NOMO-1 (cell line): Measurements from ENCODE around the gene KPNB1.

ENCODE experiments used
- DNase-seq, 2 experiments: peaks; one replicate each; lab custom pipeline; 2025; ENCODE audit not compliant: unreplicated experiment in 2 of 2; lab: John Stamatoyannopoulos, UW

KPNB1 gene

GRCh38 chr17:47711366-47712099 is 61.8 kb downstream of the KPNB1 start:
- DNase-seq: no peak

DNA sequence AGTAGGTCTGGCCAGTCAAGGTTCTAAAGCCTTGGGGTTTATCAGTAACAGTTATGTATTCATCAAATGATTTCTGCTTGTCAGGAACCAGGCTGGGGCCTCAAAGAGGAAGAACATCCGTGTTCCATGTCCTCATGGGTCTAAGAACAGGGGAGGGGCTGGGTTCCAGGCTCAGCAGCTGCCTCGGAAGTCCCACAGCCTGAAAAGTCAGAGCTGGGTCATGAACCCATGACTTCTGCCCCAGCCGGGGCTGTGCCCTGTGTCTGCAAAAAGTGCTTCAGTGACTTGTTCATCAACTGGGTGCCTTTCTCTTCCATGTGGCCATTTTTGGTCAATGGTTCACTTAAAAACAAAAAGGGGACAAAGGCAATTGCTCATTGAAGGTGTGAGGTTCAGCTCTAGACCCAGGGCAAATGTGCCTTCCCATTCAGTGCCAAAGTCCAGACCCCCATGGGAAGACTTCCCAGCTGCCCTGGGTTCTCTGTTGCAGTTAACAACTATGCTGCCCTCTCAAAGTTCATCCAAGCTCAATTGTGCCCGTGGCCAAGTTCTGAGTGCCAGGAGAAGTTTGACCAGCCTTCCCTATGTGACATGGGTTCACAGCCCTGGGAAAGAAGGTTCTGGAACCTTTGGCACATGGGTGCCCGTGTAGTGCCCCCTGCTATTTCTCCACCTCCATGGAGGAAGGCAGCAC is 62.8 kb downstream of the KPNB1 start:
- peak in 1 of 2 experiments; percentile 12 for DNase-seq

DNA sequence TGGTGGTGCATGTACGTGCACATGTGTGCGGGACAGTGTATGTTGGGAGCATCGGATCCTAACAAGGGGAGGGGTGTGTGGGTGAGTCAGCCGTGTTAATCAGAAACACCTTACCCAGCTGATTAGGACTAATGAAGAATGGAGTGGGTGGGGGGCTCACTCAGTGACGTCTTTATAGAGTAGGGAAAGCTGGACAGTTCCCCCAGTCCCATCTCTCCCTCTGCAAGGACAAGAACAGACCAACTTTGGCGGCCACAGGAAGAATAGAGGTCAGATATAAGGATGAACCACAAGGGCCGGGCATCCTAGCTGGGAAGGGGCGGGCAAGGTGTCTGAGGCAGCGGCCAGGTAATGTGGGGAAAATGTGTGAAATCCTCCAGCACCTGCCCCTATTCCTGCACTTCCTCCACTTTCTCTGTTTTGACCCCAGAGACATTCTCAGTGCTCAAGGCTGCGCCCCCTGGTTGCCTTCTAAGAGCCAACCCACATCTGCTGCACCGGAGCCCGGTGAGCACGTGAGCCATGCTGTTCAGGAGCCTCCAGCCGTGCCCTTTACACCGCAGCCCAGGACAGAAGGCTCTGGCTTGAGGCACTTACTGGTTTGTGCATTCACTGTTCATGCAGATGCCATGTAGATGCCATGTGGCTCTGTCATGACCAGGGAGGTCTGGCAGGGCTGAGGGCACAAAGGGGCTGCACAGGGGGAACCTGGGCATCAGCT is 64.4 kb downstream of the KPNB1 start:
- no peak for DNase-seq

GRCh38 chr17:47714773-47715396 is 65.2 kb downstream of the KPNB1 start:
- no peak for DNase-seq

DNA sequence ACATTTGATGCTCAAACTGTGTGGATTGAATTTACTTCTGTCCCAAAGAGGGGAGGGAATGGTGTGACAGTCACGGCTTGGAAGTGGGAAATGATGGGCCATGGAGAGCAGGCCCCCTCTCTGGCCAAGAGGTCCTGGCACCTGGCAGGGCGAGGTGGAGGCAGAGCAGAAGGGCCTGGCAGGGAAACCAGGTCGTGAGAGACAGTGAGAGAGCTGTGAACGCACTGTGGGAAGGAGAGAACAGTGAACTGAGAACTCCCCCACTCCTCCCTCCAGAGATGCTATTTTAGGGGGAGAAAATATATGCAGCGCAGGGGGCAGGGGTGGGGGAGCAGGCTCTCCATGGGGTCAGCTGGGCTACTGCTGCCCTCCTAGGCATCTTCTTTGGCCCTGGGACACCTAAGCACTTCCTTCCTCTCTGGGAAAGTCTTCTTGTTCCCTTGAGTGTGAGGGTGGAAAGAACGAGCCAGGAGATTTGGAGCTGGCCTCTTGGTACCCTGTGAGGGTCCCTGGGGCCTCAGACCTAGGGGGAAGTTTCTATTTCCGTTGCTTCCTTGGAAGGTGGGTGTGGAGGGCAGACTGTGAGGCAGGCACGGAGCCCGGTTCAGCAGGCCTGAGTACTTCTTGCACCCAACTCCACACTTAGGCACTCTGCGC is 66.1 kb downstream of the KPNB1 start:
- no peak for DNase-seq

GRCh38 chr17:47716375-47716774 is 66.7 kb downstream of the KPNB1 start:
- no peak for DNase-seq

GRCh38 chr17:47717261-47717697 is 67.6 kb downstream of the KPNB1 start:
- DNase-seq: peak in 1 of 2 experiments; percentile 11

GRCh38 chr17:47717979-47718621 is 68.4 kb downstream of the KPNB1 start:
- no peak for DNase-seq

GRCh38 chr17:47718634-47719405 is 69.1 kb downstream of the KPNB1 start:
- DNase-seq: no peak

DNA sequence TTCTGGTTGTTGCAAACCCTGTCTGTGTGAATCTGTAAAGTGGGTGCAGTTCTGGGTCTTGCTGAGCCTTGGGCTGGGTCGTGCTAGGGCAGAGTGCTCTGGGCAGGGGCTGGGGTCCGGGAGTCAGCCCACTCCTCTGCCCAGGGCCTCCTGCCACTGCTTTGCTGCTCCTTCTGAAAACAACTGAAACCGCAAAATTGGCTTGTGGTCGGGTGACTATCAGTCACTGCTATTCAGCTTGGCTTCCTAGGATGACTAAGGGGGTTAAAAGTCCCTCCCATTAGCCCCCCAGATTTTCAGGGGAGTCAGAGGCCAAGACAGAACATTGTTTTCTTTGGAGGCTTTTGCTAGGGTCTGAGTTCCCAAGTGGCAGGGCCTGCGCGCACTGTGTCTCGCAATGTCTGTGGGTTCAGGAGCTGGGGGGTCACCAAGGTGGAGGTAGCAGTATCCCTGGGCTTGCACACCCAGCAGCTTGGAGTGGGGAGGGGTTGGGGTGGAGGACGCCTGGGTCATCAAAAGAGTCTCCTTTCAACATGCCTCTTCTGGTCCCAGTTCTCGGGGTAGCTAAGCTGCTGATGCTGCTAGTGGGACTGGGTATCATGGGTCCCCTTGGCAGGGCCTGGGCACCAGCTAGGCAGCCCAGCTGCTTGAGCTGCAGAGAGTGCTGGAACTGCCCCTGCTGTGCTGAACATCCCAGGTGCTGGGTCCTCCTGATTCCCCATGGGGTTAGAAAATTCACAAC is 69.9 kb downstream of the KPNB1 start:
- DNase-seq: peak; percentile 56 to 75

- DNase-seq: no peak
Measured at GRCh38 chr17:47720196-47720595, 70.5 kb downstream of the KPNB1 start.

GRCh38 chr17:47720754-47721533 is 71.2 kb downstream of the KPNB1 start:
- peak; percentile 43 to 57 for DNase-seq

DNA sequence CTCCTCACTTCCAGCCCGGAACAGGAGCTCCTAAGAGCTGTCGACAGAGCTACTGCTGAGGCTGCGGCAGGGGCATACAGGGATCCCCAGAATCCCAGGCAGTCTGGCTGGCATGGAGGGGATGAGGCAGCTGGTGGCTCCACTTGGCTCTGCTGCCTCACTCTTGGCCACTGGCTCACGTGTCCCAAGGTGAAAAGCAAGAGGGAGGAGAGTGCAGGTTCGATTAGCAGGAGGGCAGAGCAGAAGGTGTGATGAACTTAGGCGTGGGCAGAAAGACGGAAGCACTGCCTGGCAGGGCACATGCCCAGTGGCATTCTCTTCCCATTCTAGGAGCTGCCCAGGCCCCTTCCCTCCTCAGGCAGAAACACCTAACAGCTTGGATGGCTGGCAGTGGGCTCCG is 72.0 kb downstream of the KPNB1 start:
- no peak for DNase-seq

DNA sequence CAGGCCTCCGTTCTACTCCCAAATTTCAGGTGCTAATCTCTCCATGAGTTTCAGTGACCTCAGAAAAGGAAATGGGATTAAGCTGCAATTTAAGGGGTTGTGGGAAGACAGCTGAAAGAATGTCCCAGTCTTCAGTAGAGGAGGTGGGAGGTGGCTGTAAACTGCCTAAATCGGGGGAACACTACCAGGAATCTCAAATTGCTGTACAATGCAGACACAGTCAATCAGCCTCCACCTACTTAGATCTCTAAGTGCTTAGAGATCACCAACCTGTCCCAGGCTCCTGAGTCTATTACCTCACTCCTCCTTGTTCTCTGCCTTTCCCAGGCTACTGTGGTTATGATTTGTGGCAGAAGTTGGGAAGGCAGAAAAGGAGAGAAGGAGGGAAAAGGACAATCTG is 75.0 kb downstream of the KPNB1 start:
- DNase-seq: no peak

DNA sequence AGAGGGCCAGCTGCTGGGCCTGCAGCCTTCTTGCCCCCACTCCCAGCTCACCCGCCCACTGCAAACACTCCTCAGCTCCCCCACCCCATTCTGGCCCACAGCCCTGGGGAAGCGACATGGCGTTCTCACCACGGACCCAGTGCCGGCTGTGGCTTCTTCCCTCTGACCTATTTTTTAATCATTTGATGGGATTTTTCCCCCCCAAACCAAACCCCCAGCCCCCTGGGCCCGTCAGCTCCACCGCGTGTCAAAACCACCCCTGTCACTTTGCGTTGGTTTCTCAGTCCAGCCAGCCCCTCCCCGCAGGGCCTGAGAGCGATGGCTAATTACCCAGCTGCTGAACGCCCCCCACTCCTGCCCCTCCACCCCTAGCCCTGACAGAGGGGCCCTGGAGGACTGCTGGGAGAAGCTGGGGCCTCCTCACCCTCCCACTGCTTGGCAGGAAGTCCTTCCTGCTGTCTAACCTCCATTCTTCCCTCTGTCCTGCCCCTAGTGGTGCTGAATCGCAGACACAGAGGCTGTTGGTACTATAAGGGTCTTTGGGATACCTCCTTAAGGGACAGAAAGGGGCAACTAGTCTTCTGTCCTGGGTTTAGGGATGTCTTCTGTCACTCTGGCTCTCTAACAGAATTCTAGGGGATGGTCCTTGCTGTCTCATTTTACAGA is 75.9 kb downstream of the KPNB1 start:
- no peak for DNase-seq

DNA sequence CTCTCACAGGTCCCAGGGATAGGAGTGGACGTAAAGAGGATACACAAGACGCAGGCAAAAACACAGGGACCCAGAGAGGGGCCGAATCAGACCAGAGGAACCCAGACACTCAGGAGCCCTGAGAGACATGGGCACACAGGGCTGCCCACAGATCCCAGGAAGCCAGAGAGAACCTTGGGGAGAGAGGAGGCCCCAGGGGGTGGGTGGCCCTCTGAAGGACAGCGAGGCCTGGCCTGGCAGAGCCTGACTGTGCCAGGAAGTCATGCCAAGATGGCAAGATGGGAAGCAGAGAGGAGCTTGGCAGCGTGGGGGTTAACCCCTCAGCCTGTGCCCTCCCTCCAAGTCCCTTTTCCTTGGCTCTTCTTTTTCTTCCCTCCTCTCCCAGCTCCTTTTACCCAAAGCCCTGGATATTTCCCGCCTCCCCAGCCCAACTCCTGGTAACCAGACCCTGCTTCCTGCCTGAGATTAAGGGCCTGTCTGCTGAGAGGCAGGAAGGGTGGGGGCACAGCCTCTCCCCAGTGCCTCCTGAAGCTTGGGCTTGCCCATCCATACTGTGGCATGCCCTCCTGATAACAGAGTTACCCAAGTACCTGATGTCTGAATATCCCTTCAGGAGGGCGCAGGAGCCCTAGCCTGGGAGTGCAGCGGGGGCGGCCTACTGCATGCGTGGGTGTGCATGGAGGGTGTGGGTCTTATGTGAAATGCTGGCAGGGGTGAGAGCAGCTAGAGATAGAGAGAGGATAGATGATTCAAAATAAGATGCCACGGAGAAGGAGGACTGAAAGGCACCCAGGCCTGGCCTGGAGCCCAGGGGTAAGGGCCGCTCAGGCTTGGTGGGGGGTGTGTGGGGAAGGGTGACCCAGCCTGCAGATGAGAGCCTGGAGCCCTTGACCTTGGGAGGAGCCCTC is 77.3 kb downstream of the KPNB1 start:
- DNase-seq: no peak

DNA sequence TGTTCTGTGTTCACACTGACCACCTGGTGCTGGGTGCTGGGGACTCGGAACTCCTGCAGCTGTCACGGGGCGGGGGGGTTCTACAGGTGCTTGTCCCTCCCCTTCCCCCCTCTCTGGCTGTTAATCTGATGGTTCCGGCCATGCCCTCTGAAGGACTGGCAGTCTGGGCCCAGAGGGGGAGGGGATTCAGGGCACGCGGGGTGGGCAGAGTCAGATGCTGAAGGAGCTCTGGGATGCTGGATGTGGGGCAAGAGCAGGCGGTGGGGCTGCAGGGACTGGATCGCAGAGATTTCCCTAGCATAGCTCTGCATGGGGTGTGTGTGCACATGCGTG is 78.0 kb downstream of the KPNB1 start:
- DNase-seq: no peak
